ENCODE data around the gene ARHGAP40.
A peak's percentile ranks its signal among the peaks of the same experiment; 100 is the strongest.

The ARHGAP40 gene

GRCh38 chr20:38633577-38634093, 32.0 kb downstream of the ARHGAP40 start:
- H3K36me3 ChIP-seq (ENCODE audit: control insufficient read depth, insufficient read depth, low read length): no peaks in the 10 kb centered on the region

GRCh38 chr20:38635721-38636288, 34.2 kb downstream of the ARHGAP40 start:
- no peaks in the 10 kb centered on the region for H3K79me2 ChIP-seq
- no peak for TF ChIP-seq CTCF (IDR thresholded peaks at IDR 0.05)

More at GRCh38 chr20:38633577-38634093, 32.0 kb downstream of the ARHGAP40 start:
- Histone ChIP-seq H3K27ac (no peak overlapping the region), H3K4me1 (no peaks in the 10 kb centered on the region), H3K79me2 (no peaks in the 10 kb centered on the region), H3K27me3 (ENCODE audit: control insufficient read depth, insufficient read depth, low read length) (no peaks in the 10 kb centered on the region), H3K9ac (no peak overlapping the region), H3K4me2 (ENCODE audit: low read length) (no peak overlapping the region), H3K4me3 (ENCODE audit: low read depth, low read length) (no peak overlapping the region), H3K9me3 (ENCODE audit: control insufficient read depth, low read length) (no peaks in the 10 kb centered on the region), H2AFZ (no peak overlapping the region)
- TF ChIP-seq CTCF (IDR thresholded peaks at IDR 0.05): peak; percentile 87

GRCh38 chr20:38640521-38640920, 38.9 kb downstream of the ARHGAP40 start:
- no peak for TF ChIP-seq CTCF (IDR thresholded peaks at IDR 0.05)
- Histone ChIP-seq H3K4me3 (ENCODE audit: low read depth, low read length) (no peak overlapping the region), H3K9me3 (ENCODE audit: control insufficient read depth, low read length) (no peaks in the 10 kb centered on the region), H3K36me3 (ENCODE audit: control insufficient read depth, insufficient read depth, low read length) (no peaks in the 10 kb centered on the region), H3K9ac (no peak overlapping the region), H3K79me2 (no peaks in the 10 kb centered on the region), H2AFZ (no peak overlapping the region), H3K4me1 (no peaks in the 10 kb centered on the region), H3K4me2 (ENCODE audit: low read length) (no peak overlapping the region), H3K27me3 (ENCODE audit: control insufficient read depth, insufficient read depth, low read length) (no peaks in the 10 kb centered on the region), H3K27ac (no peak overlapping the region)

More at GRCh38 chr20:38635721-38636288, 34.2 kb downstream of the ARHGAP40 start:
- H3K27me3 ChIP-seq (ENCODE audit: control insufficient read depth, insufficient read depth, low read length): no peaks in the 10 kb centered on the region
- H3K4me1 ChIP-seq: no peaks in the 10 kb centered on the region
- no peaks in the 10 kb centered on the region for H3K36me3 ChIP-seq (ENCODE audit: control insufficient read depth, insufficient read depth, low read length)
- no peak overlapping the region for H3K4me2 ChIP-seq (ENCODE audit: low read length)
- no peaks in the 10 kb centered on the region for H3K9me3 ChIP-seq (ENCODE audit: control insufficient read depth, low read length)
- no peak overlapping the region for H3K4me3 ChIP-seq (ENCODE audit: low read depth, low read length)
- H2AFZ ChIP-seq: no peak overlapping the region
- H3K9ac ChIP-seq: no peak overlapping the region
- H3K27ac ChIP-seq: no peak overlapping the region

GRCh38 chr20:38642498-38642897, 40.9 kb downstream of the ARHGAP40 start:
- Histone ChIP-seq H3K27ac (no peak overlapping the region), H3K4me2 (ENCODE audit: low read length) (no peak overlapping the region), H3K36me3 (ENCODE audit: control insufficient read depth, insufficient read depth, low read length) (no peaks in the 10 kb centered on the region), H3K27me3 (ENCODE audit: control insufficient read depth, insufficient read depth, low read length) (no peaks in the 10 kb centered on the region), H3K79me2 (no peaks in the 10 kb centered on the region), H2AFZ (no peak overlapping the region), H3K4me3 (ENCODE audit: low read depth, low read length) (no peak overlapping the region), H3K9me3 (ENCODE audit: control insufficient read depth, low read length) (no peaks in the 10 kb centered on the region), H3K4me1 (peaks cover 3% of the 10 kb centered on the region), H3K9ac (no peak overlapping the region)
- no peak for TF ChIP-seq CTCF (IDR thresholded peaks at IDR 0.05)
